Activated CD8-positive, alpha-beta T cell treated with anti-CD3 and anti-CD28 coated beads, Interleukin-2, amount 10 ng/mL, durations not matched to agents 7 days and 5 days (primary cell): ENCODE results near the gene SLC39A11. TPM values are rescaled to one million over a fixed set of nuclear protein-coding genes. Genes with fewer than 3 reads are reported as not detected.

Experiments
- ATAC-seq: fragments of 150-1000 bp; cut with Tn5 transposase; one replicate; pipeline ENCODE4 v1.10.0; 2021; ENCODE audit warnings: moderate library complexity
- CTCF ChIA-PET: fragments of 350-600 bp; sonication (Branson Sonifier 250); formaldehyde crosslinking; loops from one replicate; lab custom pipeline; 2021; ENCODE audit warnings: antibody characterized with exemption; lab: Charles Lee
- POLR2A ChIA-PET: fragments of 350-600 bp; sonication (Branson Sonifier 250); formaldehyde crosslinking; loops from one replicate; lab custom pipeline; 2021; ENCODE audit warnings: antibody characterized with exemption; lab: Charles Lee
- DNase-seq: peaks from one replicate; pipeline ENCODE4 v3.0.0-alpha.2; 2020
- H3K27ac Mint-ChIP-seq: one replicate; pipeline ENCODE4 v1.8.0; 2021; ENCODE audit warnings: mild to moderate bottlenecking, mixed read lengths
- H3K27me3 Mint-ChIP-seq: one replicate; pipeline ENCODE4 v1.8.0; 2021; ENCODE audit warnings: low read depth, mixed read lengths
- H3K36me3 Mint-ChIP-seq: one replicate; pipeline ENCODE4 v1.8.0; 2021; ENCODE audit warnings: low read depth, mixed read lengths
- H3K4me1 Mint-ChIP-seq: one replicate; pipeline ENCODE4 v1.8.0; 2021; ENCODE audit warnings: low read depth, mixed read lengths
- H3K4me3 Mint-ChIP-seq: one replicate; pipeline ENCODE4 v1.8.0; 2021; ENCODE audit warnings: mild to moderate bottlenecking, mixed read lengths
- H3K9me3 Mint-ChIP-seq: one replicate; pipeline ENCODE4 v1.8.0; 2022; ENCODE audit warnings: mixed read lengths; ENCODE audit not compliant: insufficient read depth
- total RNA-seq, 2 experiments: library from RNA; stranded (reverse); gene quantifications; one replicate each; pipeline ENCODE4 v1.2.3, GENCODE V29; 2021

SLC39A11 gene
- total RNA-seq, 2 experiments from 2014 or later: 20.2 to 20.5 TPM

DNA sequence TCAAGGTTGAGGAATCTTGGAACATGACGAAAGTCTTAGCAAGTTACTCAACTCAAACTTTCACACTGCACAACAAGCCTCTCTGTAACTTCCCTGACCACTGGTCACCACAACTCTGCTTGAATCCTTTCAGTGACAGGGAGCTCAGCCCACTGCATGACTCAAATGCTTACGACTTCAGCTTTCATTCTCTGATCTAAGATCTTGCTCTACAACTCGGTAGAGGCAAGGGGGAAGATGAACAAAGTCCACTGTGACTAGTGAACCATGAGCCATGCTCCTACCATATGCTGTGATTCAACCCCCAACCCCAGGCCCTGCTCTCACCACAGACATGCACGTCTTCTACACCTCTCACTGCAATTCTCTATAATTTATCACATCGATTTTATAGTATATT is 160.9 kb downstream of the SLC39A11 start:
- DNase-seq: no peak

DNA sequence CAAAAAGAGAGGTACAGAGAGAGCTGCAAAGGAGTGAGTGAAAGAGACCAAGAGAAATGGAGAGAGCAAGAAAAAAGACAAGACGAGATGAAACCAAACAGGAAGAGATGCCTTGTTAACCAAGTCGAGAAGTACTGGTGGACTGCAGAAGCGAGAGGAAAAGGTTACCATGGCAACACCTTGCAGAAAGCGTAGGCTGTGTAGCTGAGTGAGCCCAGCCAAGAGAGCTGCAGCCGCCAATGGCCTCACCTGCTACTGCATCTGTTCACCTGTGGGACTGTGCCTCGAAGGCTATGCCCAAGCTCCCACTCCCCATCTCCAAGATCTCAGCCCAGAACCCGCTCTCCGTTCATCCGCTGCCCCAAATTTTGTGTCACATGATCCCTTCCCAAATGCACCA is 161.3 kb downstream of the SLC39A11 start:
- ChIA-PET POLR2A (interaction anchor here (0.7 kb wide), 1 partner anchor 16 kb away, joined by 3 read pairs; no protein-coding TSS in a partner anchor), CTCF (interaction anchor here (0.9 kb wide), 1 partner anchor 205 kb away, joined by 3 read pairs; no protein-coding TSS in a partner anchor)
- peak; percentile 36 for DNase-seq
- peak; percentile 80 for ATAC-seq
- Mint-ChIP-seq H3K4me3 (no peak overlapping the region), H3K9me3 (no peaks in the 10 kb centered on the region), H3K36me3 (no peaks in the 10 kb centered on the region), H3K4me1 (peaks cover 13% of the 10 kb centered on the region), H3K27me3 (no peaks in the 10 kb centered on the region), H3K27ac (peak overlapping the region; percentile 12)

More for the DNA sequence above, 160.9 kb downstream of the SLC39A11 start:
- CTCF ChIA-PET: interaction anchor here (0.9 kb wide), 1 partner anchor 205 kb away, joined by 3 read pairs; no protein-coding TSS in a partner anchor
- Mint-ChIP-seq H3K4me3 (no peak overlapping the region), H3K9me3 (no peaks in the 10 kb centered on the region), H3K27ac (no peak overlapping the region), H3K36me3 (no peaks in the 10 kb centered on the region), H3K4me1 (peaks cover 13% of the 10 kb centered on the region), H3K27me3 (no peaks in the 10 kb centered on the region)
- POLR2A ChIA-PET: interaction anchor here (0.7 kb wide), 1 partner anchor 16 kb away, joined by 3 read pairs; no protein-coding TSS in a partner anchor
- no peak for ATAC-seq

DNA sequence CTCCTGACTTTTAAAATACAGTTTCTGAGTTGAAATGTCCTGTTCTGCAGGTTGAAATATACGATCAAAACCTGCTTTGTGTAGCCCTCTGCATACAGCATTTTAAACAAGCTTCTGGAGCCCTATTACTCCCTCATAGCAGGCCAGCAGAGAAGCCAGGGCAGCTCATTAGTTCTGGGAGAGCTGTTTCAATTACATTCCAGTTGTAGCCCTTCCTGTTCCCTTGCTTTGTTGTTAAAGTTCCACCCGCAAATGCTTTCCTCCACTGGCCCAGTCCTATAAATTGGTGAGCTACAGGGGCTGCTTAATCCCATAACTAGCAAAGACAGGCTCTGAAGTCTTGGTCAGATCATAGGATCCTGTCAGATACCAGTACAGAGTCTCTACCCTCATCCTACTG is 162.5 kb downstream of the SLC39A11 start:
- no peak overlapping the region for H3K4me3 Mint-ChIP-seq
- H3K36me3 Mint-ChIP-seq: no peaks in the 10 kb centered on the region
- no peaks in the 10 kb centered on the region for H3K9me3 Mint-ChIP-seq
- ATAC-seq: no peak
- H3K27ac Mint-ChIP-seq: no peak overlapping the region
- H3K27me3 Mint-ChIP-seq: no peaks in the 10 kb centered on the region
- ChIA-PET CTCF (no interaction called here), POLR2A (no interaction called here)
- H3K4me1 Mint-ChIP-seq: peaks cover 13% of the 10 kb centered on the region
- no peak for DNase-seq

DNA sequence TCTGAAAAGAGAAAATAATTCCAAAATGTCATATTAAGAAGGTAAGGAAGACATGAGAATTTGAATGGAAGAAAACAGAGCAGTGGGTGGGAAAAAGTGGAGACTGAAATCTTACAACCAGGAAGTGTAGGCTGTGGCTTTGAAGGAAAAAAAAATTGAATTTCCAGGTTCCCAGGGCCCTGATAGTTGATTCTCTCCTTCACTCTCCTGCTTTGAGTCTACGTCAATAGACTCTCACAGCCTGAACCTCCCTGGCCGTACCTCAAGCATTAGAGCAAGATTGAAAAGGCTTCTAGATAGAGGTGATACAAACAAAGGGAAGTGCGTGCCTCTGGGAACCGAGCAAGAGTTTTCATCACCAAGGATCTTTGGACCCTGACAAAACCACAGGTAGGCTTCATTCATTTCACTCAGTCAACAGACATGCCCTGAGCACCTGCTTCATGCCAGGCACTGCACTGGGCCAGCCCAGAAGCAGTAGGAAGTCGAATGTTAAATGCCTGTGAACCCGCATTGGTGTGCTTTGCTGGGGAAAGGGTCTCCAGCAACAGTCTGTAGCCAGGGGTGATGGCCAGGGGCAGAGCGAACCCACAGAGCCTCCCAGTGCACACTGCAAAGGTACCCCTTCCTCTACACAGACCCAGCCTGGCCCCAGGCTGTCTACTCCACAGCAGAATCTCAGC is 163.9 kb downstream of the SLC39A11 start:
- Mint-ChIP-seq H3K4me1 (peaks cover 13% of the 10 kb centered on the region), H3K27me3 (no peaks in the 10 kb centered on the region), H3K9me3 (no peaks in the 10 kb centered on the region), H3K27ac (no peak overlapping the region), H3K4me3 (no peak overlapping the region), H3K36me3 (no peaks in the 10 kb centered on the region)
- POLR2A ChIA-PET: no interaction called here
- DNase-seq: no peak
- ATAC-seq: no peak
- CTCF ChIA-PET: no interaction called here

DNA sequence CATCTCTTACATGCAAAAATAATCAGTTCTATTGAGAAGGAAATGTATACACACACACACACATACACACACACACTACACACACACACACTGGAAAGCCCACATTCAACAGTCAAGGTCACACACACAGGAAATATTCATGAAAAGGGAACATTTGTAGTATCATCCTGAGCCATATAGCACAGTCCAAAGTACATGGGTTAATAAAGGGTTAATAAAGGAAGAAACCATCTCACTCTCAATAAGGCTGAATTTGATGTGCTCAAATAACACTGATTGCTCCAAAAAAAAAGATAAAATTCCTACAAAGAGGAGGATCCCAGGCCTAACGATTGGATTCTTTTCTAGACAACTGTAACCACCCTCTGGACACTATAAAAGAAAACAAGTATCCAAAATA is 164.7 kb downstream of the SLC39A11 start:
- Mint-ChIP-seq H3K9me3 (no peaks in the 10 kb centered on the region), H3K4me1 (peaks cover 13% of the 10 kb centered on the region), H3K36me3 (no peaks in the 10 kb centered on the region), H3K27ac (no peak overlapping the region), H3K4me3 (no peak overlapping the region), H3K27me3 (no peaks in the 10 kb centered on the region)
- no peak for DNase-seq
- no peak for ATAC-seq
- ChIA-PET POLR2A (no interaction called here), CTCF (no interaction called here)

DNA sequence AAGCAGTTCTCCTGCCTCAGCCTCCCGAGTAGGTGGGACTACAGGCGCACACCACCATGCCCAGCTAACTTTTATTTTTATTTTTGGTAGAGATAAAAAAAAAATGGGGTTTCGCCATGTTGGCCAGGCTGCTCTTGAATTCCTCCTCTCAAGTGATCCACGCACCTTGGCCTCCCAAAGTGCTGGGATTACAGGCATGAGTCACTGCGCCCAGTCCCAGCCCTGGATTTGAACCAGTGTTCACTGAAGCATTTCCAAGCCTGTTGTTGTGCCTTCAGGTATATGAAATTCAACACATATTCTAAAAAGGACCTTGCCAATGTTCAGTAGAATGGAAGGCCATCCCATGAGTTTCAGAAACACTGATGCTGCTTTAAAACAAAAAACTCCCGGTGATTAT is 165.3 kb downstream of the SLC39A11 start:
- DNase-seq (no peak), ATAC-seq (no peak)
- no peaks in the 10 kb centered on the region for H3K27me3 Mint-ChIP-seq
- H3K27ac Mint-ChIP-seq: no peak overlapping the region
- H3K9me3 Mint-ChIP-seq: no peaks in the 10 kb centered on the region
- ChIA-PET POLR2A (no interaction called here), CTCF (no interaction called here)
- peaks cover 13% of the 10 kb centered on the region for H3K4me1 Mint-ChIP-seq
- no peaks in the 10 kb centered on the region for H3K36me3 Mint-ChIP-seq
- H3K4me3 Mint-ChIP-seq: no peak overlapping the region

DNA sequence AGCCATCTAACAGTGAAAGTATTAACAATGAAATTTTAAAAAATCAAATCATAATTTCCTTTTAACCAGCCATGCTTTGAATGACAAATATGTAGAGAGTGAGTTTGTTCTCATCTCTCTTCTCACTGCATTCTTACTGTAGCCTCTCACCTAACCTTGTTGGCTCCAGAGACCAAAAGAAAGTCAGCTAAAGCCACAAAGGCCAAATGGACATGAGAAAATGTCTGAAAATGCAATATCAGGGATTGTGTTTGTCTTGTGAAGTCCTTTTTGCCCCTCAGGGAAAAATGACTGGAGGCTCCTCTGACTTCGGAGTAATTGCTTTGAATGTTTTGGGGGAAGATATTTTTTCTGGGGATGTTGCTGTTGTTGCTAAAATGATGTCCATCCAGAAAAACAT is 166.3 kb downstream of the SLC39A11 start:
- no peak overlapping the region for H3K27ac Mint-ChIP-seq
- ATAC-seq (no peak), DNase-seq (no peak)
- H3K4me3 Mint-ChIP-seq: no peak overlapping the region
- H3K9me3 Mint-ChIP-seq: no peaks in the 10 kb centered on the region
- H3K27me3 Mint-ChIP-seq: no peaks in the 10 kb centered on the region
- ChIA-PET CTCF (no interaction called here), POLR2A (no interaction called here)
- peaks cover 6% of the 10 kb centered on the region for H3K4me1 Mint-ChIP-seq
- H3K36me3 Mint-ChIP-seq: no peaks in the 10 kb centered on the region

DNA sequence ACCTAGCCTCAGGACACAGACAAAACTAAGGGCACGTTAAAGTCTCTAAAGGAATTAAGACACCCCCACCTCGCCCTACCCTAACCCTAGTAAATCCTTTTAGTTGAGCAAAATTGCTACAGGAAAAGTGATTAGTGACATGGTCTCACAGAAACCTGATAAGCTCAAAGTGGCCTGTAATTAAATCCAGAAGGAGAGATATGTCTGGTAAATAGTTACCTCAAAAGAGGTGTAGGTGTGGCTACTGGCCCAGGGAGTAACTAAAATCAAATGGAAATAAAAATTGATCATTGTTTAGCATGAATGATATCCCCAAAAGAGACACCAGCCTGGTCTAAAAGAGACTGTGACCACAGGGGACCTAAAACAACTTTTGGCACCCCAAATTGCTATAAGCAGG is 168.3 kb downstream of the SLC39A11 start:
- H3K27ac Mint-ChIP-seq: no peak overlapping the region
- POLR2A ChIA-PET: no interaction called here
- no peaks in the 10 kb centered on the region for H3K4me1 Mint-ChIP-seq

DNA sequence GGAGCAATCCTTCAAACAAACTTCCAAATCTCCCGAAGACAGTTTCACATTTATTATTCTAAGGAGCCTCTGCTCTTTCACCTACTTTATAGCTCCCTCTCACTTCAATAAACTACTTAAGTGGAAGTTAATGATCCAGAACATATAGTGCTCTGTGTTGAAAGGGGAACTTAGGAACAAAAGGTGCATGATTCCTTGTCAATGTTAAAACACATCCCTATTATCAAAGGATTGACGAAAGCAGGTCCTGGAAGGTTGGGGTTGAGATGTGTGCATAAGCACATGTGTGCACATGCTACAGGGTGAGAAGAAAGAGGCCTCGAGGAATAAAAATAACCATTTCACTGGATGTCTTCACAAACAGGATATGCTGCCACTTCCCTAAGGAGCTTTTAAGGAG is 170.3 kb downstream of the SLC39A11 start:
- ChIA-PET POLR2A (no interaction called here), CTCF (interaction anchor here (1.6 kb wide), 1 partner anchor 195 kb away, joined by 5 read pairs; no protein-coding TSS in a partner anchor)
- Mint-ChIP-seq H3K4me3 (no peak overlapping the region), H3K36me3 (no peaks in the 10 kb centered on the region), H3K27me3 (no peaks in the 10 kb centered on the region), H3K4me1 (no peaks in the 10 kb centered on the region), H3K9me3 (no peaks in the 10 kb centered on the region), H3K27ac (no peak overlapping the region)
- no peak for ATAC-seq
- DNase-seq: no peak

More for the DNA sequence above, 168.3 kb downstream of the SLC39A11 start:
- DNase-seq: no peak
- no peaks in the 10 kb centered on the region for H3K9me3 Mint-ChIP-seq
- H3K27me3 Mint-ChIP-seq: no peaks in the 10 kb centered on the region
- CTCF ChIA-PET: no interaction called here
- no peak overlapping the region for H3K4me3 Mint-ChIP-seq
- no peaks in the 10 kb centered on the region for H3K36me3 Mint-ChIP-seq
- no peak for ATAC-seq

DNA sequence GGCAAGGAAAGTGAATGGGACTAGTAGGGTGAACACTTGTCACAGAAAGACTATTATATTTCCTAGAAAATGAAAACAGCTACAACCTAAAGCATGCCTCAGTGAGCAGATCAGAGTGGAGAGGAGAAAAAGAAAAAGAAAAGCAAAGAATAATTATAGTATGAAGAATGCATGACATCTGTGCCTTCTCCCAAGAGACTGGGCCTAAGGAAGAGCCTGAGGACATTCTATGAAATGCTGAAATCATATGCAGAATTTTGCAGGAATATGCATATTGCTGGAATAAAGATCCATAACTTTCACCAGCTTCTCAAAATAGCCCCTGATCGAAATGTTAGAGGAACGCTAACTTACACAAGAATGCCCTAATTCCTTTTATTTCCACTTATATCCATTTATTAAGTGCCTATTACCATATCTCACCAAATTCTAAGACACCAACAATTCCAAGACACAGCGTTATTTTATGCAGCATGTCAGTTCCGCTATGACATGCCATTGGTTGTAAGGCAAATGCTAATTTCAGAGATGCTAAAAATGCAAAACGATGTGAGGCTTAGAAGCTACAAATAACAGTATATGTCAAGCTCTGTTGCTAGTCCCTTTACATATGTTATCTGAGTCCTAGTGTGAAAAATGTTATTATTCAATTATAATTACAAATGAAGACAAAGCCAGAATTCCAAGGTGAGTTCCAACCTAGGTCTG is 171.0 kb downstream of the SLC39A11 start:
- DNase-seq: no peak
- H3K36me3 Mint-ChIP-seq: no peaks in the 10 kb centered on the region
- no peak overlapping the region for H3K4me3 Mint-ChIP-seq
- H3K9me3 Mint-ChIP-seq: no peaks in the 10 kb centered on the region
- ChIA-PET POLR2A (no interaction called here), CTCF (no interaction called here)
- no peak for ATAC-seq
- no peaks in the 10 kb centered on the region for H3K27me3 Mint-ChIP-seq
- H3K4me1 Mint-ChIP-seq: no peaks in the 10 kb centered on the region
- no peak overlapping the region for H3K27ac Mint-ChIP-seq

DNA sequence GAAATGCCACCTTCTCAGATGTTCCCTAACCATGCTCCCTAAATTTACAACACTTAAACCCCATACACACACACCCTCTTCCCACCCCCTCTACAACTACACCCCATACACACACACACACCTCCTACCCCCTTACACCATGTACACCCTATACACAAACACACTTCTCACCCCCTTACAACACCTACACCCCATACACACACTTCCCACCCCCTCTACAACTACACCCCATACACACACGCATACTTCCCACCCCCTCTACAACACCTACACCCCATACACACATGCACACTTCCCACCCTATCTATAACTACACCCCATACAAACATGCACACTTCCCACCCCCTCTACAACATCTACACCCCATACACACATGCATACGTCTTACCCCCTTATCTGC is 172.0 kb downstream of the SLC39A11 start:
- H3K27ac Mint-ChIP-seq: no peak overlapping the region
- ATAC-seq: no peak
- H3K36me3 Mint-ChIP-seq: no peaks in the 10 kb centered on the region
- ChIA-PET POLR2A (no interaction called here), CTCF (no interaction called here)
- no peaks in the 10 kb centered on the region for H3K9me3 Mint-ChIP-seq
- H3K4me1 Mint-ChIP-seq: no peaks in the 10 kb centered on the region
- H3K4me3 Mint-ChIP-seq: no peak overlapping the region
- no peak for DNase-seq
- no peaks in the 10 kb centered on the region for H3K27me3 Mint-ChIP-seq

DNA sequence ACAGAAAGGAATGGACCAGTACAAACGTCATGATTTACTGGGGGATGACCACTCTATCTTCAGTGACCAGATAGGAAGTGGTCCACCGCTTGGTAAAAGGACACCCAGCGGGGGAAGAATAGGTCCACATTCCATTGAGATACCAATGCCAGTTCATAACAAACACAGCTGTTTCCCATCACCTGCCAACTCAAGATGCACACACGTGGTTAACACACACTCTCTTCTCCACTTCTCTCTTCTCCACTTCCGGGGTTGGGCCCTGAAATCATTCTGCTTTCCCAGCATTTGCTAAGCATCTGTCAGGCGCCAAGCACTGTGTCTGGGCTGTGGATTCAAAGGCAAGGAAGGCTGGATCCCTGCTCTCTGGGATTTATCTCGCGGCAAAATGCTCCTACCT is 175.5 kb downstream of the SLC39A11 start:
- DNase-seq (no peak), ATAC-seq (no peak)
- Mint-ChIP-seq H3K4me3 (no peak overlapping the region), H3K36me3 (no peaks in the 10 kb centered on the region), H3K27me3 (no peaks in the 10 kb centered on the region), H3K4me1 (no peaks in the 10 kb centered on the region), H3K9me3 (no peaks in the 10 kb centered on the region), H3K27ac (no peak overlapping the region)
- ChIA-PET CTCF (no interaction called here), POLR2A (interaction anchor here (0.6 kb wide), 1 partner anchor 122 kb away, joined by 5 read pairs; no protein-coding TSS in a partner anchor)
